G401 (cell line): ENCODE measurements around the gene COX6A2. TPM values are rescaled to one million over a fixed set of nuclear protein-coding genes. Genes with fewer than 3 reads are reported as not detected.

Source experiments
- DNase-seq: peaks from one replicate; pipeline ENCODE4 v3.0.0-alpha.2; 2015; ENCODE audit warnings: low spot score
- in situ Hi-C: cut with HindIII; loops from 2 replicates; pipeline ENCODE4 v1.10.0; 2016; ENCODE audit warnings: low sequenced_read_pairs, mixed read lengths
- total RNA-seq: library from RNA; depleted of rRNA; stranded (reverse); fragments of >200 nt; shearing (Covaris generic); gene quantifications from 2 replicates; pipeline ENCODE4 v1.2.3, GENCODE V29; 2014; rRNA removed

COX6A2 gene
- total RNA-seq, 1 experiment from 2014 or later = not detected

GRCh38 chr16:31388535-31388934, 39.6 kb downstream of the COX6A2 start:
- DNase-seq = no peak
- in situ Hi-C loops = no loop called here

- in situ Hi-C loops = no loop called here
- peak; percentile 57 for DNase-seq
Measured at GRCh38 chr16:31386157-31386984, 41.8 kb downstream of the COX6A2 start.

- no peak for DNase-seq
- in situ Hi-C loops = no loop called here
Measured at GRCh38 chr16:31385680-31386079, 42.5 kb downstream of the COX6A2 start.

GRCh38 chr16:31382485-31383161, 45.5 kb downstream of the COX6A2 start:
- in situ Hi-C loops = no loop called here
- DNase-seq = peak; percentile 21

- DNase-seq = no peak
- in situ Hi-C loops = no loop called here
Measured at GRCh38 chr16:31380201-31380600, 48.0 kb downstream of the COX6A2 start.

Other genes starting within 250 kb of the COX6A2 start
- gene FUS, start 248.2 kb downstream of the COX6A2 start, total RNA-seq = 40.7 and 70.0 TPM in 2 replicates
- gene PYCARD, start 225.6 kb downstream of the COX6A2 start, total RNA-seq = 17.2 and 27.2 TPM in 2 replicates
- gene TRIM72, start 214.2 kb downstream of the COX6A2 start, total RNA-seq = not detected in 2 replicates
- gene PYDC1, start 211.2 kb downstream of the COX6A2 start, total RNA-seq = not detected in 2 replicates
- 0.27 and 3.1 TPM in 2 replicates for gene ITGAM, start 168.4 kb downstream of the COX6A2 start, total RNA-seq
- gene ITGAX, start 73.2 kb downstream of the COX6A2 start, total RNA-seq = 0.03 TPM in 1 of 2 replicates, not detected in the other
- not detected in 2 replicates for gene ITGAD, start 35.0 kb downstream of the COX6A2 start, total RNA-seq
- gene ZNF843, start 14.4 kb upstream of the COX6A2 start, total RNA-seq = 0.03 and 0.55 TPM in 2 replicates
- 7.6 and 12.2 TPM in 2 replicates for gene ARMC5, start 31.1 kb upstream of the COX6A2 start, total RNA-seq
- 0.07 TPM in 1 of 2 replicates, not detected in the other for gene TGFB1I1, start 43.8 kb upstream of the COX6A2 start, total RNA-seq
- not detected in 2 replicates for gene SLC5A2, start 54.8 kb upstream of the COX6A2 start, total RNA-seq
- 22.6 and 32.1 TPM in 2 replicates for gene RUSF1, start 80.0 kb upstream of the COX6A2 start, total RNA-seq
- not detected in 2 replicates for gene AHSP, start 99.5 kb upstream of the COX6A2 start, total RNA-seq